GM12878 (cell line): ENCODE measurements around the gene RAG1. TPM values are rescaled to one million over a fixed set of nuclear protein-coding genes. Genes with fewer than 3 reads are reported as not detected.

Source experiments
- ATAC-seq: fragments of 200-7000 bp; cut with Tn5 transposase; 3 replicates; pipeline ENCODE4 v1.9.1; 2020; ENCODE audit warnings: mild to moderate bottlenecking, moderate library complexity
- BruUV-seq: library from RNA; stranded (reverse); fragments of 400-500 nt; replicated peaks from 2 replicates; lab custom pipeline; 2021; lab: Mats Ljungman, UMichigan
- CTCF ChIA-PET: fragments of 300-600 bp; sonication (Branson Sonifier 250); formaldehyde crosslinking; extraction: SDS; loops from one replicate; lab custom pipeline; 2021; ENCODE audit warnings: inconsistent platforms; lab: Yijun Ruan, JAX
- POLR2A ChIA-PET: fragments of 350-600 bp; formaldehyde crosslinking; extraction: SDS; loops from one replicate; lab custom pipeline; 2021; ENCODE audit warnings: inconsistent platforms; lab: Charles Lee
- RAD21 ChIA-PET: fragments of 300-600 bp; sonication (Branson Sonifier 250); formaldehyde crosslinking; loops from one replicate; lab custom pipeline; 2023; ENCODE audit warnings: antibody characterized with exemption; ENCODE audit not compliant: unreplicated experiment; lab: Charles Lee
- SMC1A ChIA-PET: fragments of 300-600 bp; sonication (Branson Sonifier 250); formaldehyde crosslinking; loops from one replicate; lab custom pipeline; 2023; ENCODE audit not compliant: unreplicated experiment, uncharacterized antibody; lab: Charles Lee
- DNase-seq: peaks from one replicate; pipeline ENCODE4 v3.0.0-alpha.2; 2011; ENCODE audit warnings: low read depth, low spot score
- FAIRE-seq: peaks from 3 replicates; lab custom pipeline; 2011; peaks lifted over from hg19 to GRCh38; lab: Jason Lieb, UNC
- H2AFZ ChIP-seq: 2 replicates; pipeline ENCODE4 v1.6.0; 2011; ENCODE audit warnings: low read depth, low read length, control low read depth; ENCODE audit not compliant: control insufficient read depth
- H3K27ac ChIP-seq: 2 replicates; pipeline ENCODE4 v1.5.1; 2011; ENCODE audit warnings: control low read depth; ENCODE audit not compliant: control insufficient read depth, insufficient read depth
- H3K27me3 ChIP-seq, 2 experiments: replicated peaks in 1 of 2; 2 replicates each; pipeline versions ENCODE4 v1.6.0 to v1.6.1; 2011; ENCODE audit warnings: low read length in 1 of 2; ENCODE audit not compliant: control insufficient read depth in 2 of 2, insufficient read depth in 2 of 2
- H3K36me3 ChIP-seq, 2 experiments: 2 replicates each; pipeline ENCODE4 v1.5.1; 2011; ENCODE audit warnings: low read length in 1 of 2; ENCODE audit not compliant: control insufficient read depth in 2 of 2, insufficient read depth in 2 of 2
- H3K4me1 ChIP-seq: 2 replicates; pipeline ENCODE4 v1.6.1; 2011; ENCODE audit warnings: mild to moderate bottlenecking, low read length, moderate library complexity, mixed read lengths; ENCODE audit not compliant: control insufficient read depth, insufficient read depth
- H3K4me2 ChIP-seq: 2 replicates; pipeline ENCODE4 v1.6.0; 2011; ENCODE audit warnings: control low read depth; ENCODE audit not compliant: control insufficient read depth, insufficient read depth
- H3K4me3 ChIP-seq: fragments of 200-600 bp; sonication (generic); 2 replicates; pipeline ENCODE4 v1.5.1; 2016
- H3K79me2 ChIP-seq: 2 replicates; pipeline ENCODE4 v1.6.0; 2011; ENCODE audit warnings: low read length; ENCODE audit not compliant: control insufficient read depth, insufficient read depth
- H3K9ac ChIP-seq: 2 replicates; pipeline ENCODE4 v1.8.0; 2011; ENCODE audit warnings: low read length, control low read depth, mixed read lengths; ENCODE audit not compliant: control insufficient read depth, insufficient read depth
- H3K9me3 ChIP-seq: replicated peaks from 3 replicates; pipeline ENCODE4 v1.5.1; 2011; ENCODE audit warnings: mild to moderate bottlenecking, low read length; ENCODE audit not compliant: control insufficient read depth, insufficient read depth
- H4K20me1 ChIP-seq: 2 replicates; pipeline ENCODE4 v1.6.0; 2011; ENCODE audit not compliant: control insufficient read depth, insufficient read depth
- RAD21 ChIP-seq: IDR thresholded peaks from 2 replicates; pipeline ENCODE4 v1.6.1; 2011; ENCODE audit warnings: mild to moderate bottlenecking, low read depth, low read length, moderate library complexity; ENCODE audit not compliant: insufficient read depth
- WGBS: methylation state at CpG from one replicate; pipeline ENCODE4 v1.1.6; 2016; ENCODE audit warnings: low lambda C conversion rate; ENCODE audit not compliant: insufficient replicate concordance, insufficient coverage; ENCODE audit errors: missing lambda C conversion rate; 5-methylcytosine and 5-hydroxymethylcytosine counted together
- in situ Hi-C: fragments of 300-500 bp; cut with MboI; formaldehyde crosslinking; loops from 9 replicates; pipeline ENCODE4 v1.14.3; 2018; ENCODE audit warnings: mixed read lengths
- intact Hi-C: fragments of 100-400 bp; cut with micrococcal nuclease; formaldehyde crosslinking; loops from one replicate; pipeline ENCODE4 v1.14.2; 2022; ENCODE audit not compliant: unreplicated experiment
- polyA plus RNA-seq, 11 experiments: library from polyadenylated mRNA; depleted of rRNA in 4 of 11; unstranded in 6 of 11; stranded (reverse) in 5 of 11; fragments of >200 nt; fragmentation: Nextera tagmentation in 4 of 11; fragmentation: Illumina TruSeq in 1 of 11; extraction: Ambion mirVana in 4 of 11; extraction: Trizol in 1 of 11; gene quantifications; 1 replicate in 1 of 11; 2 replicates in 10 of 11; pipeline versions ENCODE4 v1.2.1 to v1.2.3, GENCODE V29; 2011 to 2016; ENCODE audit warnings: inconsistent platforms in 2 of 11, missing spikeins in 2 of 11, low read depth in 1 of 11
- total RNA-seq, 4 experiments: library from RNA; depleted of rRNA in 3 of 4; stranded (reverse); fragments of >200 nt in 3 of 4; fragmentation: Illumina TruSeq in 1 of 4; extraction: Trizol in 1 of 4; gene quantifications; 2 replicates each; pipeline versions ENCODE4 v1.2.1 to v1.2.3, GENCODE V29; 2013 to 2021
- TF ChIP-seq, protein P1 (sequence below), 3 experiments: IDR thresholded peaks in 2 of 3; conservative IDR thresholded peaks in 1 of 3; 2 replicates each; pipeline ENCODE4 v1.5.1; 2011; ENCODE audit warnings: low read depth in 3 of 3, low read length in 3 of 3, mild to moderate bottlenecking in 3 of 3, control low read depth in 2 of 3, moderate library complexity in 2 of 3, inconsistent platforms in 1 of 3, mixed read lengths in 1 of 3; ENCODE audit not compliant: control insufficient read depth in 2 of 3, insufficient read depth in 1 of 3; ENCODE audit errors: extremely low read depth in 1 of 3
- TF ChIP-seq, protein P2 (sequence below): fragments of 450-650 bp; IDR thresholded peaks from 2 replicates; pipeline ENCODE4 v1.6.1; 2017; ENCODE audit warnings: antibody characterized with exemption, mild to moderate bottlenecking, moderate library complexity
- TF ChIP-seq, protein P3 (sequence below): fragments of 450-650 bp; IDR thresholded peaks from 2 replicates; pipeline ENCODE4 v1.6.1; 2017; ENCODE audit warnings: mild to moderate bottlenecking, moderate library complexity

RAG1 gene
- total and polyA plus RNA-seq, 10 of the 15 experiments (the other 5 are each of a cell fraction or from before 2014, with no cell fraction given), result 0.01 to 0.44 (median 0.05) TPM; not detected in 3

DNA sequence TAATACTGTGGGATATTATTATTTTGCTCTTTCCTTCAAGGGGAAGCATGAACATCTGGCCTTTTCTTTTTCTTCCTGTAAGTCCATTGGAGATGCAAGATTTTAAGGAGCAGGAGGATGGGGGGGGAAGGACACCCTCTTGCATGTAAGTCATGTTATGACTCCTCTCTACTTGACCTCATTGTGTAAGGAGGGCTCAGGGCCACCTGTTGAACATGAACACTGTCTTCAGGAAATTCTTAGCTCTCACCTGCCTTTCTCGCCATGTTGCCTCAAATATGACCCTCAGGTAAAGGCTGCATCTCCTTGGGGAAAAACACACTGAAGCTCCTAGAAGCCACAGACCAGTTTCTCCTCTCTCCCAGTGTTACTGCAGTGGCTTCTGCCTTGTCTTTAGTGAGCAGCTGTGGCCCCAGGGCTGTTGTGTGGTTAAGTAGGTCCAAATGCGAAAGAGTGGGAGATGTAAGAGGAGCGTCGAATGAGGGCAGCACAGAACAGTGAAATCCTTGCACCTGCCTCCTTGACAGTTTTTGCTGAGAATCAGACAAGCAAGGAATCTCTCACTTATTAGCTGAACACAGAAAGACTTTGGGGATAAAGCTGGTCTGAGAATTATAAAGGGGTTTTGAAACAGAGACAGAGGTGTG lies 1.3 kb upstream of the RAG1 start:
- H3K79me2 ChIP-seq, result no peaks in the 10 kb centered on the region
- H3K27ac ChIP-seq, result no peak overlapping the region
- TF ChIP-seq, protein P1, sequence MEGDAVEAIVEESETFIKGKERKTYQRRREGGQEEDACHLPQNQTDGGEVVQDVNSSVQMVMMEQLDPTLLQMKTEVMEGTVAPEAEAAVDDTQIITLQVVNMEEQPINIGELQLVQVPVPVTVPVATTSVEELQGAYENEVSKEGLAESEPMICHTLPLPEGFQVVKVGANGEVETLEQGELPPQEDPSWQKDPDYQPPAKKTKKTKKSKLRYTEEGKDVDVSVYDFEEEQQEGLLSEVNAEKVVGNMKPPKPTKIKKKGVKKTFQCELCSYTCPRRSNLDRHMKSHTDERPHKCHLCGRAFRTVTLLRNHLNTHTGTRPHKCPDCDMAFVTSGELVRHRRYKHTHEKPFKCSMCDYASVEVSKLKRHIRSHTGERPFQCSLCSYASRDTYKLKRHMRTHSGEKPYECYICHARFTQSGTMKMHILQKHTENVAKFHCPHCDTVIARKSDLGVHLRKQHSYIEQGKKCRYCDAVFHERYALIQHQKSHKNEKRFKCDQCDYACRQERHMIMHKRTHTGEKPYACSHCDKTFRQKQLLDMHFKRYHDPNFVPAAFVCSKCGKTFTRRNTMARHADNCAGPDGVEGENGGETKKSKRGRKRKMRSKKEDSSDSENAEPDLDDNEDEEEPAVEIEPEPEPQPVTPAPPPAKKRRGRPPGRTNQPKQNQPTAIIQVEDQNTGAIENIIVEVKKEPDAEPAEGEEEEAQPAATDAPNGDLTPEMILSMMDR (IDR thresholded peaks at IDR 0.05 in 2 of 3, conservative IDR thresholded peaks at IDR 0.05 in 1 of 3; ENCODE audit: control insufficient read depth in 2 of 3, extremely low read depth in 1 of 3, insufficient read depth in 1 of 3, low read depth in 3 of 3, low read length in 3 of 3), result peak in 1 of 3 experiments; percentile 23; a peak in 1 of 6 replicates
- TF ChIP-seq, protein P2, sequence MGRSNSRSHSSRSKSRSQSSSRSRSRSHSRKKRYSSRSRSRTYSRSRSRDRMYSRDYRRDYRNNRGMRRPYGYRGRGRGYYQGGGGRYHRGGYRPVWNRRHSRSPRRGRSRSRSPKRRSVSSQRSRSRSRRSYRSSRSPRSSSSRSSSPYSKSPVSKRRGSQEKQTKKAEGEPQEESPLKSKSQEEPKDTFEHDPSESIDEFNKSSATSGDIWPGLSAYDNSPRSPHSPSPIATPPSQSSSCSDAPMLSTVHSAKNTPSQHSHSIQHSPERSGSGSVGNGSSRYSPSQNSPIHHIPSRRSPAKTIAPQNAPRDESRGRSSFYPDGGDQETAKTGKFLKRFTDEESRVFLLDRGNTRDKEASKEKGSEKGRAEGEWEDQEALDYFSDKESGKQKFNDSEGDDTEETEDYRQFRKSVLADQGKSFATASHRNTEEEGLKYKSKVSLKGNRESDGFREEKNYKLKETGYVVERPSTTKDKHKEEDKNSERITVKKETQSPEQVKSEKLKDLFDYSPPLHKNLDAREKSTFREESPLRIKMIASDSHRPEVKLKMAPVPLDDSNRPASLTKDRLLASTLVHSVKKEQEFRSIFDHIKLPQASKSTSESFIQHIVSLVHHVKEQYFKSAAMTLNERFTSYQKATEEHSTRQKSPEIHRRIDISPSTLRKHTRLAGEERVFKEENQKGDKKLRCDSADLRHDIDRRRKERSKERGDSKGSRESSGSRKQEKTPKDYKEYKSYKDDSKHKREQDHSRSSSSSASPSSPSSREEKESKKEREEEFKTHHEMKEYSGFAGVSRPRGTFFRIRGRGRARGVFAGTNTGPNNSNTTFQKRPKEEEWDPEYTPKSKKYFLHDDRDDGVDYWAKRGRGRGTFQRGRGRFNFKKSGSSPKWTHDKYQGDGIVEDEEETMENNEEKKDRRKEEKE, result no peak
- TF ChIP-seq RAD21, result peak; percentile 27; the same call in 1 of the 2 replicates
- TF ChIP-seq, protein P3, sequence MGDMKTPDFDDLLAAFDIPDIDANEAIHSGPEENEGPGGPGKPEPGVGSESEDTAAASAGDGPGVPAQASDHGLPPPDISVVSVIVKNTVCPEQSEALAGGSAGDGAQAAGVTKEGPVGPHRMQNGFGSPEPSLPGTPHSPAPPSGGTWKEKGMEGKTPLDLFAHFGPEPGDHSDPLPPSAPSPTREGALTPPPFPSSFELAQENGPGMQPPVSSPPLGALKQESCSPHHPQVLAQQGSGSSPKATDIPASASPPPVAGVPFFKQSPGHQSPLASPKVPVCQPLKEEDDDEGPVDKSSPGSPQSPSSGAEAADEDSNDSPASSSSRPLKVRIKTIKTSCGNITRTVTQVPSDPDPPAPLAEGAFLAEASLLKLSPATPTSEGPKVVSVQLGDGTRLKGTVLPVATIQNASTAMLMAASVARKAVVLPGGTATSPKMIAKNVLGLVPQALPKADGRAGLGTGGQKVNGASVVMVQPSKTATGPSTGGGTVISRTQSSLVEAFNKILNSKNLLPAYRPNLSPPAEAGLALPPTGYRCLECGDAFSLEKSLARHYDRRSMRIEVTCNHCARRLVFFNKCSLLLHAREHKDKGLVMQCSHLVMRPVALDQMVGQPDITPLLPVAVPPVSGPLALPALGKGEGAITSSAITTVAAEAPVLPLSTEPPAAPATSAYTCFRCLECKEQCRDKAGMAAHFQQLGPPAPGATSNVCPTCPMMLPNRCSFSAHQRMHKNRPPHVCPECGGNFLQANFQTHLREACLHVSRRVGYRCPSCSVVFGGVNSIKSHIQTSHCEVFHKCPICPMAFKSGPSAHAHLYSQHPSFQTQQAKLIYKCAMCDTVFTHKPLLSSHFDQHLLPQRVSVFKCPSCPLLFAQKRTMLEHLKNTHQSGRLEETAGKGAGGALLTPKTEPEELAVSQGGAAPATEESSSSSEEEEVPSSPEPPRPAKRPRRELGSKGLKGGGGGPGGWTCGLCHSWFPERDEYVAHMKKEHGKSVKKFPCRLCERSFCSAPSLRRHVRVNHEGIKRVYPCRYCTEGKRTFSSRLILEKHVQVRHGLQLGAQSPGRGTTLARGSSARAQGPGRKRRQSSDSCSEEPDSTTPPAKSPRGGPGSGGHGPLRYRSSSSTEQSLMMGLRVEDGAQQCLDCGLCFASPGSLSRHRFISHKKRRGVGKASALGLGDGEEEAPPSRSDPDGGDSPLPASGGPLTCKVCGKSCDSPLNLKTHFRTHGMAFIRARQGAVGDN, result no peak
- intact Hi-C loops (loop anchor here (2.0 kb wide), 1 partner anchor 56 kb away; no protein-coding TSS in a partner anchor), in situ Hi-C loops (no loop called here)
- no peak overlapping the region for H3K4me3 ChIP-seq
- no peak for ATAC-seq
- BruUV-seq, result no TSS peak
- H2AFZ ChIP-seq, result no peak overlapping the region
- 2% methylated on average over 4 of the region's 4 CpGs for WGBS
- no peak overlapping the region for H3K9ac ChIP-seq
- CTCF ChIA-PET, result interaction anchor here (1.0 to 10.8 kb wide), 4 partner anchors 93 to 274 kb away, joined by 3 to 208 read pairs (median 6); no protein-coding TSS in a partner anchor
- no peak overlapping the region for H3K4me2 ChIP-seq
- peaks cover 0 to 8% of the 10 kb centered on the region in 2 experiments; a peak in 1 of 4 replicates for H3K27me3 ChIP-seq
- POLR2A ChIA-PET, result no interaction called here
- SMC1A ChIA-PET, result interaction anchor here (0.6 to 1.8 kb wide), 4 partner anchors 10 to 273 kb away, joined by 3 to 7 read pairs (median 3); no protein-coding TSS in a partner anchor
- DNase-seq, result no peak
- no peaks in the 10 kb centered on the region for H3K9me3 ChIP-seq
- no peak for FAIRE-seq
- H3K36me3 ChIP-seq, result no peaks in the 10 kb centered on the region
- H3K4me1 ChIP-seq, result no peaks in the 10 kb centered on the region
- no peaks in the 10 kb centered on the region for H4K20me1 ChIP-seq
- RAD21 ChIA-PET, result interaction anchor here (5.5 kb wide), 1 partner anchor 182 kb away, joined by 67 read pairs; no protein-coding TSS in a partner anchor
